Astrocyte of the cerebellum (primary cell): Measurements from ENCODE around the gene HSFX3.
"Not testable (repeated sequence)": the region's sequence is repeated elsewhere in the genome, so short reads cannot be mapped to it uniquely, and the experiment has no call there.

Experiments
- DNase-seq: peaks from one replicate; pipeline ENCODE4 v3.0.0-alpha.2; 2011; ENCODE audit warnings: low read depth
- H3K4me3 ChIP-seq: 2 replicates; pipeline ENCODE4 v1.5.1; 2011; ENCODE audit warnings: mild to moderate bottlenecking, low read depth, low read length, moderate library complexity
- CTCF ChIP-seq: IDR thresholded peaks from 2 replicates; pipeline ENCODE4 v1.5.1; 2012; ENCODE audit warnings: low read length, low read depth, moderate library complexity, mild to moderate bottlenecking; ENCODE audit errors: missing control alignments
- in situ Hi-C: cut with HindIII; loops from 2 replicates; pipeline ENCODE4 v1.10.0; 2017; ENCODE audit warnings: low sequenced_read_pairs

HSFX3 gene

GRCh38 chrX:149531599-149531998, 18.1 kb downstream of the HSFX3 start:
- no peak for DNase-seq
- TF ChIP-seq CTCF, result no peak
- no peak overlapping the region for H3K4me3 ChIP-seq
- in situ Hi-C loops, result no loop called here

- in situ Hi-C loops, result no loop called here
- TF ChIP-seq CTCF, result no peak
- no peak overlapping the region for H3K4me3 ChIP-seq
- DNase-seq, result no peak
These were observed 21.3 kb downstream of the HSFX3 start for GRCh38 chrX:149528381-149528780.

- in situ Hi-C loops, result no loop called here
- no peak for DNase-seq
- no peak overlapping the region for H3K4me3 ChIP-seq
- peak; percentile 64 for TF ChIP-seq CTCF
These were observed 22.0 kb downstream of the HSFX3 start for GRCh38 chrX:149527705-149528104.

GRCh38 chrX:149526318-149527033, 23.2 kb downstream of the HSFX3 start:
- H3K4me3 ChIP-seq, in situ Hi-C loops, DNase-seq: not testable (repeated sequence)

GRCh38 chrX:149525903-149526302, 23.8 kb downstream of the HSFX3 start:
- in situ Hi-C loops, DNase-seq, H3K4me3 ChIP-seq: not testable (repeated sequence)

GRCh38 chrX:149525389-149525788, 24.3 kb downstream of the HSFX3 start:
- in situ Hi-C loops, H3K4me3 ChIP-seq, DNase-seq: not testable (repeated sequence)

GRCh38 chrX:149522916-149523315, 26.8 kb downstream of the HSFX3 start:
- H3K4me3 ChIP-seq, result no peak overlapping the region
- in situ Hi-C loops, result no loop called here
- no peak for DNase-seq
- no peak for TF ChIP-seq CTCF

- no peak for DNase-seq
- H3K4me3 ChIP-seq, result no peak overlapping the region
- TF ChIP-seq CTCF, result no peak
- in situ Hi-C loops, result no loop called here
These were observed 28.3 kb downstream of the HSFX3 start for GRCh38 chrX:149521438-149521837.

- in situ Hi-C loops, DNase-seq, H3K4me3 ChIP-seq: not testable (repeated sequence)
These were observed 29.0 kb downstream of the HSFX3 start for GRCh38 chrX:149520636-149521277.
